GM19455 (cell line): ENCODE results near the gene TCHH.
"Not testable (repeated sequence)": the region's sequence is repeated elsewhere in the genome, so short reads cannot be mapped to it uniquely, and the experiment has no call there.

Experiments used
- ATAC-seq: cut with Tn5 transposase; IDR thresholded peaks from one replicate; pipeline ENCODE4 v1.9.1; 2021; ENCODE audit not compliant: unreplicated experiment

The TCHH gene

DNA sequence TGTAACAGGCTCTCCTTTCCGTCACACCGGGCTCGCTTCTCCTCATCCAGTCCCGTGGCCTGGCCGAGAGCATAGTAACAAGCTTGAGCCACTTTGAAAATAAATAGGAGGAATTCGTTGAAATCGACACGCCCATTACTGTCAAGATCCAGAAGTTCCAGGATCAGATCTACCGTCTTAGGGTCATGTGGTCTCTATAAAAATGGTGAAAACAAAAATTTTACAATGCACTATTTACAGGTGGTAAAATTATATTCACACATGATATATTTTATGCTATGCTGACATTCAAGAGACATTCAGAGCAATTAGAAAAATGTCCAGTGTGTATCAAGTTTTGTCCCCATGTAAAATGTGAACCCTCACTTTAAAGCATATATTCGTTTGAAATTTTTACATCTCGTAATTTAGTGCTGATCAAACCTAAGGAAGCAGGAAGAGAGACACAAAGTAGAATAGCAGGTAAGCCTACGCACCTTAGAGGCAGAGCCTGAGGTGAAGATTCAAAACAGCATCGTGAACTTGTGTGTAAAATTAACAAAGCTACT, 2.3 kb downstream of the TCHH start:
- ATAC-seq, result no peak

DNA sequence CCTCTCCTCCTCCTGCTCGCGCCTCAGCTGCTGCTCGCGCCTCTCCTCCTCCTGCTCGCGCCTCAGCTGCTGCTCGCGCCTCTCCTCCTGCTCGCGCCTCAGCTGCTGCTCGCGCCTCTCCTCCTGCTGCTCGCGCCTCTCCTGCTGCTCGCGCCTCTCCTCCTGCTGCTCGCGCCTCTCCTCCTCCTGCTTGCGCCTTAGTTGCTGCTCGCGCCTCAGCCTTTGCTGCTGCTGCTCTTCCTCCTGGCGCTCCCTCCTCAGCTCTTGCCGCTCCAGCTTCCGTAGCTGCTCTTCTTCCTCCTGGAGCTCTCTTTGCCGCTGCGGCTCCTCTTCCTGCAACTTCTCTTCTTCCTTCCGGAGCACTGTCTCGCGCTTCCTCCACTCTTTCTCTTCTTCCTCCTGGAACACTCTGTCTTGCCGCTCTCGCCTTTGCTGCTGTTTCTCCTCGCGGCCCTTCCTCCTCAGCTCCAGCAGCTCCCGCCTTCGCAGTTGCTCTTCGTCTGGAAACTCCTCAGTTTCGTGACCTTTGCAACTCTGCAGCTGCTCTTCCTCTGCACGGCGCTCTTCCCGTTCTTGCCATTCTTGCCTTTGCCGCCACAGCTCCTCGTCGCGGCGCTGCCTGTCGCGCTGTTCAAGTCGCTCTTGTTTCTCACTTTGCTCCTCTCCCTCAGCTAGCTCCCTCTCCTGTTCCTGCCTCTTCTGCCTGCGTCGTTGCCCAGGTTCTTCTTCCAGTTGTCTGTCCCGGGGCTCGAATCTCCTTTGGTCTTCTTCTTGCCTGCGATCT, 3.0 kb downstream of the TCHH start:
- ATAC-seq, result no peak

DNA sequence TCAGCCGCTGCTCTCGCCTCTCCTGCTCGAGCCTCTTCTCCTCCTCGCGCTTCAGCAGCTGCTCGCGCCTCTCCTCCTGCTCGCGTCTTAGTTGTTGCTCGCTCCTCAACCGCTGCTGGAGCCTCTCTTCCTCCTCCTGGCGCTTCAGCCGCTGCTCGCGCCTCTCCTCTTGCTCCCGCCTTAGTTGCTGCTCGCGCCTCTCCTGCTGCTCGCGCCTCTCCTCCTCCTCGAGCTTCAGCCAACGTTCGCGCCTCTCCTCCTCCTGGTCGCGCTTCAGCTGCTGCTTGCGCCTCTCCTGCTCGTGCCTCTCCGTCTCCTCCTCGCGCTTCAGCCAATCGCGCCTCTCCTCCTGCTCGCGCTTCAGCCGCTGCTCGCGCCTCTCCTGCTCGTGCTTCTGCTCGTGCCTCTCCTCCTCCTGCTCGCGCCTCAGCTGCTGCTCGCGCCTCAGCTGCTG, 3.7 kb downstream of the TCHH start:
- ATAC-seq, result no peak

DNA sequence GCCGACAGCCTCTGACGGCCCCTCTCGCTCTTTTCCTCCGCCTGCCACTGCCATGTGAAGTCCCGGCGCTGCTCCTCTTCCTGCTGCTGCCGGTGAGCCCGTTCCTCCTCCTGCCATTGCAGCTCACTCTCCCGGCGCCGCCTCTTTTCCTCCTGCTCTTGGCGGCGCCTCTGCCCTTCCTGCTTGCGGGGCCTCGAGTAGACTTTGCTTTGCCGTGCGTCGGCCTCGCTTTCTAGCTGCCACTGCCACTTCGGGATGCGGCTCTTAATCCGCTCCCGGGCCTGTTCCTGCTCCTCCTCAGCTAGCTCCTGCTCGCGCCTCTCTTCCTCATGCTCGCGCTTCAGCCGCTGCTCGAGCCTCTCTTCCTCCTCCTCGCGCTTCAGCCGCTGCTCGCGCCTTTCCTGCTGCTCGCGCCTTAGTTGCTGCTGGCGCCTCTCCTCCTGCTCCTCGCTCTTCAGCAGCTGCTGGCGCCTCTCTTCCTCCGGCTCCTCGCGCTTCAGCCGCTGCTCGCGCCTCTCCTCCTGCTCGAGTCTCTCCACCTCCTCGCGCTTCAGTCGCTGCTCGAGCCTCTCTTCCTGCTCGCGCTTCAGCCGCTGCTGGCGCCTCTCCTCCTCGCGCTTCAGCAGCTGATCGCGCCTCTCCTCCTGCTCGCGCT, 4.3 kb downstream of the TCHH start:
- no peak for ATAC-seq

DNA sequence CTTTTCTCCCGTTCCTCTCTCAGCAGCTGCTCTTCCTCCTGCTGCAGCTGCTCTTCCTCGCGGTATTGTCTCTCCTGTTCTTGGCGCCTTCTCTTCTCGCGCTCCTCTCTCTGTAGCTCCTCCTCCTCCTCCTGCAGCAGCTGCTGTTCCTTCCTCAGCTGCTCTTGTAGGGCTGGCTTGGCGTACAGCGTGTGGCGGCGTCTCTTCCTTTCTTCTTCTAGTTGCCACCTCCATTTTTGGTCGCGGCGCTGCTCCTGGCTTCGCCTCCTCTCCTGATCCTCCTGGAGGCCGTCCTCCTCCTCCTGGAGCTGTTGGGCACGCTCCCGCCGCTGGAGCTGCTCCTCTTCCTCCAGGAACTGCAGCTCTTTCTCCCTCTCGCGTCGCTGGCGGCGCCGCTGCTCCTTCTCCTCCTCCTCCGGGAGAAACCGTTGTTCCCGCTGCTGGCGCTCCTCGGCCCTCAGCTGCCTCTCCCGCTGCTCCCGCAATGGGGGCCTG, 4.8 kb downstream of the TCHH start:
- ATAC-seq, result no peak

DNA sequence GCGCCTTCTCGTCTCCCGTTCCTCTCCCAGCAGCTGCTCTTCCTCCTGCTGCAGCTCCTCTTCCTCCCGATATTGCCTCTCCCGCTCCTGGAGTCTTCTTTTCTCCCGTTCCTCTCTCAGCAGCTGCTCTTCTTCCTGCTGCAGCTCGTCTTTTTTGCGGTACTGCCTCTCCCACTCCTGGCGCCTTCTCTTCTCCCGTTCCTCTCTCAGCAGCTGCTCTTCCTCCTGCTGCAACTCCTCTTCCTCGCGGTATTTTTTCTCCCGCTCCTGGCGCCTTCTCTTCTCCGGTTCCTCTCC, 5.3 kb downstream of the TCHH start:
- no peak for ATAC-seq

DNA sequence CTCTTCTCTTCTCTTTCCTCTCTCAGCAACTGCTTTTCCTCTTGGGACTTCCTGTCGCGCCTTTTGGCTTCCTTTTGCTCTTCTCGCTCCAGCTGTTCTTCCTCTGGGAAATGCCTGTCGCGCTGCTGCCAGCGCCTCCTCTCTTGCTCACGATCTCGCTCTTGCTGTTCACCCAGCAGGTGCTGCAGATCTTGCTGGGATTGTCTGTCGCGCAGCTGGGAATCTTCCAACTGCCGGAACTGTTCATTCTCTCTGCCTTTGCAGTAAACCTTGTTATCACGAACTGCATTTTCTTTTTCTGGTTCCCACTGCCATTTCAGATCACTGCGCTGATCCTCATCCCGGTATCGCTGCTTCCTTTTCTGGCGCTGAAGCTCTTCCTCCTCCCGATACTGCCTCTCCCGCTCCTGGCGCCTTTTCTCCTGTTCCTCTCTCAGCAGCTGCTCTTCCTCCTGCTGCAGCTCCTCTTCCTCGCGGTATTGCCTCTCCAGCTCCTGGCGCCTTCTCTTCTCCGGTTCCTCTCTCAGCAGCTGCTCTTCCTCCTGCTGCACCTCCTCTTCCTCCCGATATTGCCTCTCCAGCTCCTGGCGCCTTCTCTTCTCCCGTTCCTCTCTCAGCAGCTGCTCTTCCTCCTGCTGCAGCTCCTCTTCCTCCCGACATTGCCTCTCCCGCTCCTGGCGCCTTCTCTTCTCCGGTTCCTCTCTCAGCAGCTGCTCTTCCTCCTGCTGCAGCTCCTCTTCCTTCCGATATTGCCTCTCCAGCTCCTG, 5.8 kb downstream of the TCHH start:
- ATAC-seq, result no peak

DNA sequence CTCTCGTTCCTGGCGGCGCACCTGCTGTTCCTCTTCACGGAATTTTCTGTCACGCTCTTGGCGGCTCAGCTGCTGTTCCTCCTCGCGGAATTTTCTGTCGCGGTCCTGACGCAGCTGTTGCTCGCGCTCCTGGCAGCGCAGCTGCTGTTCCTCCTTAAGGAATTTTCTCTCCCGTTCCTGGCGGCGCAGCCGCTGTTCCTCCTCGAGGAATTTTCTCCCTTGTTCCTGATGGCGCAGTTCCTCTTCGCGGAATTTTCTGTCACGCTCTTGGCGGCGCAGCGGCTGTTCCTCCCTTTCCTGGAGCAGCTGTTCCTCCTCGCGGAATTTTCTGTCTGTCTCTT, 6.4 kb downstream of the TCHH start:
- ATAC-seq, result no peak

DNA sequence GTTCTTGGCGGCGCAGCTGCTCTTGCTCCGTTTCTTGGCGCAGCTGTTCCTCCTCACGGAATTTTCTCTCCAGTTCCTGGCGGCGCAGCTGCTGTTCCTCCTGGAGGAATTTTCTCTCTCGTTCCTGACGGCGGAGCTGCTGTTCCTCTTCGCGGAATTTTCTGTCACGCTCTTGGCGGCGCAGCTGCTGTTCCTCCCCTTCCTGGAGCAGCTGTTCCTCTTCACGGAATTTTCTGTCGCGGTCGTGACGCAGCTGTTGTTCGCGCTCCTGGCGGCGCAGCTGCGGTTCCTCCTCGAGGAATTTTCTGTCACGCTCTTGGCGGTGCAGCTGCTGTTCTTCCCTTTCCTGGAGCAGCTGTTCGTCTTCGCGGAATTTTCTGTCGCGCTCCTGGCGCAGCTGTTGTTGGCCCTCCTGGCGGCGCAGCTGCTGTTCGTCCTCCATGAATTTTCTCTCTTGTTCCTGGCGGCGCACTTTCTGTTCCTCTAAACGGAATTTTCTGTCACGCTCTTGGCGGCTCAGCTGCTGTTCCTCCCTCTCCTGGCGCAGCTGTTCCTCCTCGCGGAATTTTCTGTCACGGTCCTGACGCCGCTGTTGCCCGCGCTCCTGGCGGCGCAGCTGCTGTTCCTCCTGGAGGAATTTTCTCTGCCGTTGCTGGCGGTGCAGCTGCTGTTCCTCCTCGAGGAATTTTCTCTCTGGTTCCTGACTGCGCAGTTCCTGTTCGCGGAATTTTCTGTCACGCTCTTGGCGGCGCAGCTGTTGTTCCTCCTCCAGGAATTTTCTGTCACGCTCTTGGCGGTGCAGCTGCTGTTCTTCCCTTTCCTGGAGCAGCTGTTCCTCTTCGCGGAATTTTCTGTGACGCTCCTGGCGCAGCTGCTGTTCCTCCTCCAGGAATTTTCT, 7.0 kb downstream of the TCHH start:
- ATAC-seq, result no peak

DNA sequence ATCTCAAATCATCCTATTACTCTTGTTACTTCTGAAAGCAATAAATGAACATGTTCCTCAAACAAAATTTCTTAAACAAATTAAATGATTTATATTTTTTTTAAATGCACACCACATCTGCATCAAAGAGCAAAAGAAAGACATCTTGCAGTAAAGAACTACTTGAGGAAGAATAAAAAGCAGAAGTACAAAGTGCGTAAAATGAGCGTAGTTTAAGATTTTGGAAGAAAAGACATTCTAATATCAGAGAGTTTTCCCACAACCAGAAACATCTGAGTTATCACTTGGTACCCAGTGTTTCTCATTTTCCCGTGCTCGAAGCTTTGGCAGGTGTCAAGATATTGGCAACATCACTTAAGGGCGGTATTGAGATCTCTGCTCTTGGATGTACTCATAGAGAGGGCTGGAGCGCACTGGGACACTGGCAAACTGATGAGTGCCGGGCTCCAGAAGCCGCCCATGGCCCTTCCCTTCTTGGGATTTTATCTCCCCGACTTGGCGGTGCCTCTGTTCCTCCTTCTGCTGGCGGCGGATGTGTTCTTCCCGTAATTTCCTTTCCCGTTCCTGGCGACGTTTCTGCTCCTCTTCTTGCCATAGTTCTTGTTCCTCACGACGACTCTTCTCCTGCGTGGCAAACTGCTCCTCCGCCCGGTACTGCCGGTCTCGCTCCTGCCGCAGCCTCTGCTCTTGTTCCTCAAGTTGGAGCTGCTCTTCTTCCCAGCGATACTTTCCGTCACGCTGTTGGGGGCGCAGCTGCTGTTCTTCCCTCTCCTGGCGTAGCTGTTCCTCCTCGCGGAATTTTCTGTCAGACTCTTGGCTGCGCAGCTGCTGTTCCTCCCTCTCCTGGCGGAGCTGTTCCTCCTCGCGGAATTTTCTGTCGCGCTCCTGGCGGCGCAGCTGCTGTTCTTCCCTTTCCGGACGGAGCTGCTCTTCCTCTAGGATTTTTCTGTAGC, 7.9 kb downstream of the TCHH start:
- no peak for ATAC-seq

DNA sequence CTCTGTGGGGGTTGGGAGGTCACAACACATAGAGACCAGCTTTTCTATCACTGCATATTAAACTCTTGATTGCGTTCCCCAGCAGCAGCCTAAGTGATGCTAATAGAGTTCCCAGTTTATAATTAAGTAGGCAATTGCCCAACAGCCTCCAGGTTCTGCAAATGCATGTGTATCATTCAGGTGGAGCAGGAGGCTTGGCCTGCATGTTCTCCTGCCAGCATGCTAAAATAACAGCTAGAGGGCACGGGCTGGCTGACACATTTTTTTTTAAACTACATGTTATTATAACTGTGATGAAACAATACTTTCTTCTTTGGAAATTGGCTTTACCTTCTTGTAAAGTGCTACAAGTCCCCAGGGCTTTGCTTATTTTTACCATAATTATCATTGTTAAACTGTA, 10.4 kb downstream of the TCHH start:
- ATAC-seq, result no peak

DNA sequence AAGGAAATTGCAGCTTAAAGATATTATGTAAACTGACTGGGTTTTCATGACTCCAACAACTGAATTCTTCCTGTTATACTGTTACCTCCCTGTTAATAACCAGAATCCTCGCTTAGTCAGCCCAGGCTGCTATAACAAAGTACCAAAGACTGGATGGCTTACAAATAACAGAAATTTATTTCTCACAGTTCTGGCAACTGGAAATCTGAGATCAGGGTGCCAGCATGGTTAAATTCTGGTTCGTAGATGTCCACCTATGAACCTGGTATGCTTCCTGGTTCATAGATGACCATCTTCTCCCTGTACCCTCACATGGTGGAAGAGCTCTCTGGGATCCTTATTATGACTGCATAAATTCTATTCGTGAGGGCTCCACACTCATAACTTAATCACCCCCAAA, 18.3 kb downstream of the TCHH start:
- no peak for ATAC-seq

DNA sequence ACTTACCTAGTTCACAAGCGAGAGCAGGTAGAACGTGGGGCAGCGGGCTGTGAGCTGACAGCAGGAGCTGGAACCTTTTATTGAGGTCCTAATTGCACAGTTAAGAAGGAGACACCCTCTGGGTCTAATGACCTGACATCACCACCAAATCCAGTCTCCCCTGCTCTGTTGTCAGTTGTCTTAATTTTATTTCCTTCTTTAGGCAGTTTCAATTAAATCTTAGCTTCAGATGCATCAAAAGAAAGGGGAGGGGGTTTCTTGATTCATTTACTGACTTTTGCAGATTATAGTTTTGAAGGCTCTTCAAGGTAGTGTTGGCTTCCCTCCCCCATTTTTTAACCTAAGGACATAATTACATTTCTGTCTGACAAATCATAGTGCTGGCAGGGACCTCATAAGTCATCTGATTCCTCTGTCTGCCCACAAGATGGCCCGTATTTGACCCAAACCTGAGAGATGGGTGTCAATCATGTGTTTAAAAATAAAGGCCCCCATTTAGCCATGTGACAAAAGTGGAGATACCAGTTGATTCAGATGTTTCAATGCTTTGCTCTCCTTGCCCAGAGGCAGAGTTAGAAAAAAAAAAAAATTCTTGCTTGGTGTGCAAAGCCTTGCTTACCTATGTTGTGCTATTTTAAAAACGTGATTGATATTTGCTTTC, 26.1 kb downstream of the TCHH start, which contains the start of gene TCHHL1:
Gene TCHHL1 (minus strand): TSS at position 51 of the 661 bp plus-strand sequence. CDS start 921 bp downstream, outside the sequence.
- no peak for ATAC-seq

DNA sequence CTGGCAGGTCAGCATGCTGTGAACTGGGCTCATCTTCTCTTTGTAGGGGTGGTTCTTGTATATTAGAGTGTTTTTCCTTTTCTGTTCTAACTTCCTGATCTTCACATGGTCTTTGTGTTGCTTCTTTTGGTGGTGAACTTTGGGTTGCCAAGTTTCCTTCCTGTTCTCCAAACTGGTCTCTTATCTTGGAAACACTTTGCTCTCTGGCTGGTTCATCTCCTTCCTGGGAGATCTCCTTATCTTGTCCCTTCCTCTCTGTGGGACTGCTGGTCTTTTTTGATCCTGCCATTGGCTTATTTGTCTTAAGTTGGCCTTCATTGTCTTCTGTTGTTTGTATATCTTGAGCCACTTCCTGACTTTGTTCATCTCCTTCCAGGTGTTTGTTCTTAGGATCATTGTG, 28.5 kb downstream of the TCHH start:
- no peak for ATAC-seq

DNA sequence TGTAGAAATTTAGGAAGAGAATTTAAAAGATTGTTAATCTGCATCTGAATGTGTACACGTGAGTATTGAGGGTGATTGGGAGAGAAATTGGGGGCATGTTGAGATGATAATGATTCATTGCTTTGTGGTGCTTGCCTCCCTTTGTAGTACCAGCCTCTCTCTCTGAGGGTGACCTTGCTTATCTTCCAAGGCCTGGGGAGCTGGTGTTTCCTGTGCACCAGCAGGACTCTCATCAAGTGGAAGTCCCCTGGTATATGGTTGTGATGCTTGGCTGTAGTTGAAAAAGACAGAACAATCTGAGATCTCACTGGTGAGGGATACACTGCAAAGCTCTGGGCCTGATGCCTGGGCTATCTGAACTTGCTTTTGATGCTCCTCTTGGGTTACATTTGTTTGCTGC, 30.4 kb downstream of the TCHH start:
- ATAC-seq, result no peak

DNA sequence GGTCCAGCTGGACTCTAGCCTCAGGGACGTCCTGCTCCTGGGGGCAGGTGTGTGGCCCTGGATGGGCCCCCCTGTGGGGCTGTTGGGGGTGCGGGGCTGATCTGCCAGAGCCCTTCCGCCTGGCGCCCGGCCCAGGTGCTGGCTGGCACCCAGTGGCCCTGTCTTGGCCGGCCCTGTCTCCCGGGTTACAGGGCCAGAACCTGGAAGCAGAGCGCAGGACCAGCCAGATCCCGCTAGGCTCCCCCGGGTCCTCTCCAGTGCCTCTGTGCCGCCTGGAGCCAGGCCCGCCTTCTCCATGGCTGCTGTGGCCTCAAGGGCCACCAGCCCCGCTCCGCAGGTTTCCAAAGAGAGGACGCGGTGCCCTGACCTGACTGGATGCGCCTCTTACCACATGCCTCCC, 34.2 kb downstream of the TCHH start:
- not testable (repeated sequence) for ATAC-seq

DNA sequence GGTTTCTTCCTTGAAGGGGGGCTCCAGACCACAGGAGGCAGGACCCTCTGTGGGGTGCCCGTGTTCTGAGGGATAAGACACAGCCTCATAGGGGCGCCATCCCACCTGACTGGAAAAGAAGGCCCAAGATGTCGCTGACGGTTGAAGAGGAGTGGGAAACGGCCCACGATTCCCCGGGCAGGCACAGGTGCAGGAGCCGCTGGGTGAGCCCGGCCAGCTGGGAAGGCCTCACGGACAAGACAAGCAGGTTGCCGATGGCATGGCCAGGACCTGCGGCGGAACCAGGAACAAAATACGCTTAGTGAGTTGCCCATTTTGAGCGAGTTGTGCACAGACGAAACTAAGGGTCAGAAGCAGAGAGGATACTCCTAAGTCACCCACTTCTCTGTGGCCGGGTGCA, 34.8 kb downstream of the TCHH start:
- not testable (repeated sequence) for ATAC-seq

DNA sequence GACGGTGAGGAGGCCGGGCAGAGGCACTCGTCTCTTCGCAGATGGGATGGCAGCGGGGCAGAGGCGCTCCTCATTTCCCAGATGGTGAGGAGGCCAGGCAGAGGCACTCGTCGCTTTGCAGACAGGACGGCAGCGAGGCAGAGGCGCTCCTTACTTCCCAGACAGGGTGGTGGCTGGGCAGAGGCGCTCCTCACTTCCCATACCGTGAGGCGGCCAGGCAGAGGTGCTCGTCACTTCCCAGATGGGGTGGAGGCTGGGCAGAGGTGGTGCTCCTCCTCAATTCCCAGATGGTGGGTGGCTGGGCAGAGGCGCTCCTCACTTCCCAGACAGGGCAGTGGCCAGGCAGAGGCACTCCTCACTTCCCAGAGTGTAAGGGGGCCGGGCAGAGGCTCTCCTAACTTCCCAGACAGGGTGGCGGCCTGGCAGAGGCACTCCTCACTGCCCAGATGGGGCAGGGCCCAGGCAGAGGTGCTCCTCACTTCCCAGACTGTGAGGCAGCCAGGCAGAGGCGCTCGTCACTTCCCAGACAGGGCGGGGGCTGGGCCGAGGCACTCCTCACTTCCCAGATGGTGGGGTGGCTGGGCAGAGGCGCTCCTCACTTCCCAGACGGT, 36.3 kb downstream of the TCHH start:
- no peak for ATAC-seq

DNA sequence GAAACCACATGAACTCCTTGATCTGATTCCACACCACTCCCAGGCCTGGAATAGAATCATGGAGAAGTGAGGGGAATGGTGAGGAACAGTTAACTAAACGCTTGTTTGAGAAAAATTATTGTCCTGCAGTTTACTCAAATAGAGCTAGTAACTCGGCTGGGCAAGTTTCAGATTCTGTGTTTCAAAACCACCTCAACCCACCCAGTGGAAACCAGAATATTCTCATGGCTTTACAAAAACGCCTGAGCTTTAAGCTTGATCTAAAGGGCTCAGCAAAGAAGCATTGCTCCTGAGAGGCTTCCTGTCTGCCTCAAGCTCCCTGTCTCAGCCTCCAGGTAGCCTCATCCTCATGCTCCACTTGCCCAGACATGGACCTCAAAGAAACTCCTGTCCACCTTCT, 42.9 kb downstream of the TCHH start:
- no peak for ATAC-seq
